Measurements from ENCODE around the gene PTTG1. TPM values are rescaled to one million over a fixed set of nuclear protein-coding genes. Genes with fewer than 3 reads are reported as not detected.

The PTTG1 gene
- total and polyA plus RNA-seq, 2 of the 8 experiments (the other 6 are each of a cell fraction or from before 2014, with no cell fraction given), result 240 to 478 TPM

DNA sequence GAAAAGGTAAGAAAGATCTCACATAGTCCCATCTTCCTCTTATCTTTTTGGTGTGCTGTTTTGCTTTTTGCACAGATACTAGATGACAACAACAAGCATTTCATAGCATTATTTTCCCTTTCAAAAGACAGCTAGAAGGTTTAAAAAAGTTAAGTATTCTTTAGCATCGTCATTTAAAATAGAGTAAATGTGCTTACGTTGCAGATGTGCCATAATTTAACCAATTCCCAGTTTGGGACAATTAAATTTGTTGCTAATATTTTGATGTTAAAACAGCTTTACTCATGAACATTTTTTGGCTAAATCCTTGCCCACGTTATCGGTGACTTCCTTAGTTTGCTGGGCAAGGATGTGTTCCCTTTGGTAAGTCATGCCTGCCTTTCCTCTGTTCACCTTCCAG lies 41.6 kb downstream of the PTTG1 start:
- H2BK20ac ChIP-seq (ENCODE audit: low read length), result no peak overlapping the region
- FAIRE-seq, result no peak
- no peaks in the 10 kb centered on the region for H3K23me2 ChIP-seq (ENCODE audit: low read depth, low read length)
- H3K4me1 ChIP-seq (replicated peaks in 1 of 4; ENCODE audit: control insufficient read depth in 3 of 4, insufficient read depth in 4 of 4, low read length in 3 of 4), result peaks cover 0 to 5% (median 2%) of the 10 kb centered on the region in 4 experiments; a peak in 4 of 7 replicates
- no peak overlapping the region for H3K9ac ChIP-seq (replicated peaks in 1 of 4; ENCODE audit: extremely low read depth in 1 of 4, low read depth in 3 of 4, low read length in 3 of 4)
- H3K18ac ChIP-seq (ENCODE audit: extremely low read depth, low read length), result no peak overlapping the region
- no peaks in the 10 kb centered on the region; a peak in 1 of 4 replicates for H3K9me3 ChIP-seq (ENCODE audit: insufficient read depth in 2 of 2, low read depth in 1 of 2, low read length in 1 of 2)
- TF ChIP-seq TAF7 (optimal IDR thresholded peaks at IDR 0.05; ENCODE audit: borderline replicate concordance, low read depth, low read length), result no peak
- TF ChIP-seq JUND (IDR thresholded peaks at IDR 0.05; ENCODE audit: low read length), result no peak
- TF ChIP-seq RBBP5 (IDR thresholded peaks at IDR 0.05; ENCODE audit: borderline replicate concordance, low read depth, low read length), result no peak
- TF ChIP-seq CBX5 (IDR thresholded peaks at IDR 0.05; ENCODE audit: low read depth, low read length), result no peak
- TF ChIP-seq, protein P1, sequence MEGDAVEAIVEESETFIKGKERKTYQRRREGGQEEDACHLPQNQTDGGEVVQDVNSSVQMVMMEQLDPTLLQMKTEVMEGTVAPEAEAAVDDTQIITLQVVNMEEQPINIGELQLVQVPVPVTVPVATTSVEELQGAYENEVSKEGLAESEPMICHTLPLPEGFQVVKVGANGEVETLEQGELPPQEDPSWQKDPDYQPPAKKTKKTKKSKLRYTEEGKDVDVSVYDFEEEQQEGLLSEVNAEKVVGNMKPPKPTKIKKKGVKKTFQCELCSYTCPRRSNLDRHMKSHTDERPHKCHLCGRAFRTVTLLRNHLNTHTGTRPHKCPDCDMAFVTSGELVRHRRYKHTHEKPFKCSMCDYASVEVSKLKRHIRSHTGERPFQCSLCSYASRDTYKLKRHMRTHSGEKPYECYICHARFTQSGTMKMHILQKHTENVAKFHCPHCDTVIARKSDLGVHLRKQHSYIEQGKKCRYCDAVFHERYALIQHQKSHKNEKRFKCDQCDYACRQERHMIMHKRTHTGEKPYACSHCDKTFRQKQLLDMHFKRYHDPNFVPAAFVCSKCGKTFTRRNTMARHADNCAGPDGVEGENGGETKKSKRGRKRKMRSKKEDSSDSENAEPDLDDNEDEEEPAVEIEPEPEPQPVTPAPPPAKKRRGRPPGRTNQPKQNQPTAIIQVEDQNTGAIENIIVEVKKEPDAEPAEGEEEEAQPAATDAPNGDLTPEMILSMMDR (IDR thresholded peaks at IDR 0.05; ENCODE audit: control extremely low read depth in 1 of 3, insufficient read depth in 1 of 3, low read depth in 1 of 3, low read length in 3 of 3), result no peak
- no peak for TF ChIP-seq FOSL1 (IDR thresholded peaks at IDR 0.05; ENCODE audit: insufficient read depth, low read depth, low read length)
- no peak for TF ChIP-seq NRF1 (IDR thresholded peaks at IDR 0.05; ENCODE audit: low read depth, low read length)
- H4K91ac ChIP-seq (replicated peaks; ENCODE audit: insufficient read length, low read length), result no peak overlapping the region
- DNase-seq (ENCODE audit: low read depth in 1 of 2, low spot score in 2 of 2), result no peak
- no peak overlapping the region for H2BK15ac ChIP-seq (ENCODE audit: low read length)
- no peaks in the 10 kb centered on the region for H4K20me1 ChIP-seq (replicated peaks in 1 of 2; ENCODE audit: control insufficient read depth in 1 of 2, insufficient read depth in 2 of 2, low read length in 2 of 2)
- H3K27me3 ChIP-seq (replicated peaks in 1 of 4; ENCODE audit: control insufficient read depth in 3 of 4, extremely low read depth in 1 of 4, insufficient read depth in 3 of 4, low read length in 3 of 4), result no peaks in the 10 kb centered on the region
- no peaks in the 10 kb centered on the region for H3K36me3 ChIP-seq (ENCODE audit: control insufficient read depth in 2 of 4, insufficient read depth in 4 of 4, low read length in 3 of 4)
- no peak overlapping the region for H2BK120ac ChIP-seq (replicated peaks; ENCODE audit: low read depth, low read length)
- H2BK5ac ChIP-seq (ENCODE audit: low read depth, low read length), result no peak overlapping the region
- H3K4ac ChIP-seq (replicated peaks; ENCODE audit: insufficient read length, low read depth, low read length), result no peak overlapping the region
- no peak overlapping the region for H3K56ac ChIP-seq (replicated peaks; ENCODE audit: insufficient read length, low read depth, low read length)
- H2BK12ac ChIP-seq (ENCODE audit: low read depth, low read length), result no peak overlapping the region
- no peak overlapping the region for H3K23ac ChIP-seq (ENCODE audit: insufficient read length)
- no peak overlapping the region for H2AK5ac ChIP-seq (ENCODE audit: low read depth, low read length)
- H2AFZ ChIP-seq (ENCODE audit: low read length), result no peak overlapping the region
- 85% methylated on average over 4 of the region's 4 CpGs; no CpG with 5 or more reads in 1 of the 2 experiments for WGBS, 2 experiments (ENCODE audit: extremely low coverage in 1 of 2, insufficient coverage in 1 of 2, insufficient read length in 1 of 2, insufficient replicate concordance in 2 of 2, low coverage in 1 of 2, low lambda C conversion rate in 2 of 2, missing lambda C conversion rate in 1 of 2)
- no peak overlapping the region for H4K5ac ChIP-seq (ENCODE audit: insufficient read length, low read depth, low read length)
- ChIA-PET POLR2A (ENCODE audit: partially characterized antibody) (no interaction called here), CTCF (ENCODE audit: partially characterized antibody) (interaction anchor here (0.9 to 2.4 kb wide), 2 partner anchors 13 to 25 kb away, joined by 4 to 10 read pairs; no protein-coding TSS in a partner anchor)
- H3K14ac ChIP-seq (ENCODE audit: insufficient read length), result no peak overlapping the region
- no peak overlapping the region for H3K27ac ChIP-seq (ENCODE audit: low read depth, low read length)
- no peak overlapping the region for H3K4me3 ChIP-seq (ENCODE audit: extremely low read depth in 1 of 4, insufficient read depth in 2 of 4, low read depth in 3 of 4, low read length in 4 of 4)
- no peak overlapping the region for H3K4me2 ChIP-seq (ENCODE audit: insufficient read depth in 1 of 2, low read depth in 2 of 2, low read length in 2 of 2)
- no peaks in the 10 kb centered on the region for H3K79me1 ChIP-seq (ENCODE audit: low read depth, low read length)
- H4K8ac ChIP-seq (ENCODE audit: extremely low read depth, insufficient read depth, low read length), result no peak overlapping the region
- H3K79me2 ChIP-seq (ENCODE audit: control insufficient read depth in 1 of 2, insufficient read depth in 2 of 2, low read length in 2 of 2), result no peaks in the 10 kb centered on the region
